GOT3 (cell line): ENCODE data around the gene SERPINE3.

Experiments used
- DNase-seq: peaks from one replicate; lab custom pipeline; 2025; ENCODE audit warnings: mixed read lengths; lab: John Stamatoyannopoulos, UW

The SERPINE3 gene

GRCh38 chr13:51328488-51328887 lies 11.0 kb upstream of the SERPINE3 start:
- DNase-seq = no peak

GRCh38 chr13:51329606-51330005 lies 9.9 kb upstream of the SERPINE3 start:
- no peak for DNase-seq

- DNase-seq = no peak
Observed at GRCh38 chr13:51330791-51331190, 8.7 kb upstream of the SERPINE3 start.

- DNase-seq = no peak
Observed at GRCh38 chr13:51331354-51331861, 8.1 kb upstream of the SERPINE3 start.

GRCh38 chr13:51332566-51333361 lies 6.7 kb upstream of the SERPINE3 start:
- DNase-seq = no peak

- DNase-seq = no peak
Observed at GRCh38 chr13:51333421-51333820, 6.1 kb upstream of the SERPINE3 start.

GRCh38 chr13:51333826-51334225 lies 5.7 kb upstream of the SERPINE3 start:
- DNase-seq = no peak

GRCh38 chr13:51336746-51337145 lies 2.7 kb upstream of the SERPINE3 start:
- no peak for DNase-seq

- DNase-seq = no peak
Observed at GRCh38 chr13:51339952-51340732, 651 bp downstream of the SERPINE3 start.

GRCh38 chr13:51341232-51341631 lies 1.7 kb downstream of the SERPINE3 start:
- no peak for DNase-seq

GRCh38 chr13:51341791-51342190 lies 2.3 kb downstream of the SERPINE3 start:
- no peak for DNase-seq

GRCh38 chr13:51342706-51343105 lies 3.2 kb downstream of the SERPINE3 start:
- DNase-seq = no peak

GRCh38 chr13:51343475-51343874 lies 4.0 kb downstream of the SERPINE3 start:
- no peak for DNase-seq

- no peak for DNase-seq
Observed at GRCh38 chr13:51346397-51346796, 6.9 kb downstream of the SERPINE3 start.

- DNase-seq = no peak
Observed at GRCh38 chr13:51347099-51347498, 7.6 kb downstream of the SERPINE3 start.

- no peak for DNase-seq
Observed at GRCh38 chr13:51348069-51348967, 8.8 kb downstream of the SERPINE3 start.

- no peak for DNase-seq
Observed at GRCh38 chr13:51349016-51349415, 9.5 kb downstream of the SERPINE3 start.

GRCh38 chr13:51355217-51355616 lies 15.7 kb downstream of the SERPINE3 start:
- no peak for DNase-seq

- DNase-seq = no peak
Observed at GRCh38 chr13:51357928-51358595, 18.6 kb downstream of the SERPINE3 start.

- DNase-seq = no peak
Observed at GRCh38 chr13:51359352-51359751, 19.9 kb downstream of the SERPINE3 start.

GRCh38 chr13:51360489-51360888 lies 21.0 kb downstream of the SERPINE3 start:
- no peak for DNase-seq
